Prostate gland (tissue), 2 donors: ENCODE measurements around the gene BBS2. TPM values are rescaled to one million over a fixed set of nuclear protein-coding genes. Genes with fewer than 3 reads are reported as not detected.

Source experiments
- DNase-seq: peaks from one replicate; pipeline ENCODE4 v3.0.0-alpha.2; 2019; ENCODE audit warnings: low spot score
- H3K27ac ChIP-seq, 2 donors: fragments of 200-600 bp; sonication (generic); 2 replicates each; pipeline ENCODE4 v1.5.1; 2017 to 2019
- H3K27me3 ChIP-seq: fragments of 200-600 bp; sonication (generic); replicated peaks from 2 replicates; pipeline ENCODE4 v1.5.1; 2019; ENCODE audit not compliant: insufficient read depth
- H3K36me3 ChIP-seq, 2 donors: fragments of 200-600 bp; sonication (generic); 1 replicate in 1 of 2; 2 replicates in 1 of 2; pipeline versions ENCODE4 v1.5.1 to v1.8.1; 2017 to 2019
- H3K4me1 ChIP-seq: fragments of 200-600 bp; sonication (generic); replicated peaks from 2 replicates; pipeline ENCODE4 v1.5.1; 2019
- H3K4me3 ChIP-seq, 2 donors: fragments of 200-600 bp; sonication (generic); 2 replicates each; pipeline ENCODE4 v1.5.1; 2017 to 2019
- H3K9me3 ChIP-seq: fragments of 200-600 bp; sonication (generic); 2 replicates; pipeline ENCODE4 v1.5.1; 2017
- POLR2A ChIP-seq: fragments of 450-650 bp; IDR thresholded peaks from one replicate; pipeline ENCODE4 v1.6.1; 2016; ENCODE audit warnings: antibody characterized with exemption, mild to moderate bottlenecking
- POLR2AphosphoS5 ChIP-seq: sonication (generic); formaldehyde crosslinking; IDR thresholded peaks from one replicate; pipeline ENCODE4 v1.6.1; 2017; ENCODE audit warnings: antibody characterized with exemption
- WGBS: methylation state at CpG from one replicate; pipeline ENCODE4 v1.1.5; 2018; 5-methylcytosine and 5-hydroxymethylcytosine counted together
- intact Hi-C: fragments of 100-400 bp; cut with DNase I; formaldehyde crosslinking; loops from one replicate; pipeline ENCODE4 v1.14.2; 2022
- total RNA-seq, 2 donors: library from RNA; depleted of rRNA; stranded (reverse); fragments of >200 nt; gene quantifications; one replicate each; pipeline ENCODE4 v1.1.0, GENCODE V29; 2016
- TF ChIP-seq, protein P1 (sequence below), 4 experiments: fragments of 200-600 bp in 2 of 4; fragments of 450-650 bp in 2 of 4; sonication (generic) in 2 of 4; IDR thresholded peaks; 1 replicate in 3 of 4; 2 replicates in 1 of 4; pipeline ENCODE4 v1.5.1; 2016 to 2019; ENCODE audit warnings: antibody characterized with exemption in 4 of 4, mild to moderate bottlenecking in 2 of 4, moderate library complexity in 2 of 4

The BBS2 gene
- total RNA-seq, 2 donors from 2014 or later = 68.9 to 70.5 TPM

DNA sequence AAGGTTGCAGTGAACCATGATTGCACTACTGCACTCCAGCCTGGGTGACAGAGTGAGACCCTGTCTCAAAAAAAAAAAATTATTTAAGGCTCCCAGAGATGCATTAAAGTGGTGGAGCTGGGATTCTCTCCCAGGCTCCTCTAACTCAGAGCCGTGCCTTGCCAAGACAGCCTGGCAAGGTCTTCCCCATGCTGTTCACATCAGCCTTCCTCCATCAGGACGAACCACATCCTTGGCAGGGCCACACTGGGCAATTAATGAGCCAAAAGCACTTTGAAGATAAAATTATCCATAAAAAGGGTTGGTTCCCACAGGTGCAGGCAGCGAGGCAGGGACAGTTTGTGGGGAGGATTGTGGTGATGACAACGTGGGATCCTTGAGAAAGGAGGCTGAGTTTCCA lies 19.8 kb upstream of the BBS2 start:
- TF ChIP-seq POLR2AphosphoS5 = no peak
- no peak for TF ChIP-seq POLR2A
- TF ChIP-seq, protein P1, sequence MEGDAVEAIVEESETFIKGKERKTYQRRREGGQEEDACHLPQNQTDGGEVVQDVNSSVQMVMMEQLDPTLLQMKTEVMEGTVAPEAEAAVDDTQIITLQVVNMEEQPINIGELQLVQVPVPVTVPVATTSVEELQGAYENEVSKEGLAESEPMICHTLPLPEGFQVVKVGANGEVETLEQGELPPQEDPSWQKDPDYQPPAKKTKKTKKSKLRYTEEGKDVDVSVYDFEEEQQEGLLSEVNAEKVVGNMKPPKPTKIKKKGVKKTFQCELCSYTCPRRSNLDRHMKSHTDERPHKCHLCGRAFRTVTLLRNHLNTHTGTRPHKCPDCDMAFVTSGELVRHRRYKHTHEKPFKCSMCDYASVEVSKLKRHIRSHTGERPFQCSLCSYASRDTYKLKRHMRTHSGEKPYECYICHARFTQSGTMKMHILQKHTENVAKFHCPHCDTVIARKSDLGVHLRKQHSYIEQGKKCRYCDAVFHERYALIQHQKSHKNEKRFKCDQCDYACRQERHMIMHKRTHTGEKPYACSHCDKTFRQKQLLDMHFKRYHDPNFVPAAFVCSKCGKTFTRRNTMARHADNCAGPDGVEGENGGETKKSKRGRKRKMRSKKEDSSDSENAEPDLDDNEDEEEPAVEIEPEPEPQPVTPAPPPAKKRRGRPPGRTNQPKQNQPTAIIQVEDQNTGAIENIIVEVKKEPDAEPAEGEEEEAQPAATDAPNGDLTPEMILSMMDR (IDR thresholded peaks at IDR 0.05) = no peak
- no peak overlapping the region for H3K4me3 ChIP-seq
- H3K4me1 ChIP-seq = no peaks in the 10 kb centered on the region
- no peaks in the 10 kb centered on the region for H3K36me3 ChIP-seq
- no peaks in the 10 kb centered on the region for H3K27me3 ChIP-seq
- H3K9me3 ChIP-seq = no peaks in the 10 kb centered on the region
- intact Hi-C loops = no loop called here
- peak overlapping the region in 1 of 2 donors; percentile 31 for H3K27ac ChIP-seq
- 30% methylated on average over 4 of the region's 4 CpGs for WGBS
- DNase-seq = no peak

DNA sequence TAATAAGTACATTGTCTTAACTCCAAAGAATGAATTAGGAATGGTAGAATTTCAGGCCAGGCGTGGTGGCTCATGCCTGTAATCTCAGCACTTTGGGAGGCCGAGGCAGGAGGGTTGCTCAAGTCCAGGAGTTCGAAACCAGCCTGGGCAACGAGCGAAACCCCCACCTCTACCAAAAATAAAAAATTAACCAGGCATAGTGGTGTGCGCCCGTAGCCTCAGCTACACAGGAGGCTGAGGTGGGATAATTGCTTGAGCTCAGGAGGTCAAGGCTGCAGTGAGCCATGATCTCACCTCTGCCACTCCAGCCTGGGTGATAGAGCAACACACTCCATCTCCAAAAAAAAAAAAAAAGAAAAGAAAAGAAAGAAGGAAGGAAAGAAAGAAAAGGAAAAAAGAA lies 18.5 kb upstream of the BBS2 start:
- Histone ChIP-seq H3K4me3 (no peak overlapping the region), H3K4me1 (no peaks in the 10 kb centered on the region), H3K9me3 (no peaks in the 10 kb centered on the region), H3K36me3 (no peaks in the 10 kb centered on the region), H3K27ac (no peak overlapping the region), H3K27me3 (no peaks in the 10 kb centered on the region)
- TF ChIP-seq POLR2A = no peak
- TF ChIP-seq POLR2AphosphoS5 = no peak
- TF ChIP-seq, protein P1 (IDR thresholded peaks at IDR 0.05) = no peak
- intact Hi-C loops = no loop called here
- 91% methylated on average over 7 of the region's 7 CpGs for WGBS
- no peak for DNase-seq

DNA sequence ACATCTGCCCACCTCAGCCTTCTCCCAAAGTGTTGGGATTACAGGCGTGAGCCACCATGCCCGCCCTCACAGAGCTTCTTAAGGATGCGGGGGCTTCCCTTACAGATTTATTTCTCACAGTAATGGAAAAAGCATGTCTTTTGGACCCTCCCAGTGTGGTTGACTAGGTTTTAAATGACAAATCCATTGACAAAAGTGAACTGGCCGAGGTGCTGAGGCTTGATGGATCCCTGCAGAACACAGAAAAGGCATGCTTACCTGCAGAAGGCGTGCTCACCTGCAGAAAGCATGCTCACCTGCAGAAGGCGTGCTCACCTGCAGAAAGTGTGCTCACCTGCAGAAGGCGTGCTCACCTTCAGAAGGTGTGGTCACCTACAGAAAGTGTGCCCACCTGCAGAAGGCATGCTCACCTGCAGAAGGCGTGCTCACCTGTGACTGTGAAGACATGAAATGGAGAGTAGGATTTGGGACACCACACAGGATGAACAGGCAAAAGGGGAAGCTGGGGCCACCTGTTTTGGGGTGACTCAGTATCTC lies 15.1 kb upstream of the BBS2 start:
- DNase-seq = no peak
- intact Hi-C loops = no loop called here
- H3K36me3 ChIP-seq = no peaks in the 10 kb centered on the region
- H3K27me3 ChIP-seq = no peaks in the 10 kb centered on the region
- TF ChIP-seq, protein P1 (IDR thresholded peaks at IDR 0.05) = no peak
- no peak for TF ChIP-seq POLR2AphosphoS5
- TF ChIP-seq POLR2A = no peak
- no peak overlapping the region for H3K4me3 ChIP-seq
- no peaks in the 10 kb centered on the region for H3K9me3 ChIP-seq
- no peaks in the 10 kb centered on the region for H3K4me1 ChIP-seq
- H3K27ac ChIP-seq = no peak overlapping the region
- WGBS = 87% methylated on average over 8 of the region's 8 CpGs

- Histone ChIP-seq H3K27ac (no peak overlapping the region), H3K4me3 (no peak overlapping the region), H3K27me3 (no peaks in the 10 kb centered on the region), H3K4me1 (no peaks in the 10 kb centered on the region), H3K9me3 (no peaks in the 10 kb centered on the region), H3K36me3 (no peaks in the 10 kb centered on the region)
- DNase-seq = no peak
- TF ChIP-seq, protein P1 (IDR thresholded peaks at IDR 0.05) = no peak
- TF ChIP-seq POLR2AphosphoS5 (no peak), POLR2A (no peak)
- 54% methylated on average over 4 of the region's 4 CpGs for WGBS
- intact Hi-C loops = no loop called here
These were observed 12.9 kb upstream of the BBS2 start for GRCh38 chr16:56532714-56533113.

GRCh38 chr16:56530872-56531271 lies 11.0 kb upstream of the BBS2 start:
- Histone ChIP-seq H3K4me1 (no peaks in the 10 kb centered on the region), H3K4me3 (no peak overlapping the region), H3K9me3 (no peaks in the 10 kb centered on the region), H3K27me3 (no peaks in the 10 kb centered on the region), H3K36me3 (no peaks in the 10 kb centered on the region), H3K27ac (no peak overlapping the region)
- intact Hi-C loops = no loop called here
- peak; percentile 58 for TF ChIP-seq POLR2AphosphoS5
- no peak for TF ChIP-seq POLR2A
- 53% methylated on average over 1 of the region's 1 CpG for WGBS
- DNase-seq = no peak
